Endothelial cell of hepatic sinusoid (primary cell): ENCODE results near the gene RUFY4.
"Not testable (repeated sequence)": the region's sequence is repeated elsewhere in the genome, so short reads cannot be mapped to it uniquely, and the experiment has no call there.

Experiments
- in situ Hi-C: cut with HindIII; loops from 2 replicates; pipeline ENCODE4 v1.10.0; 2017; ENCODE audit warnings: low sequenced_read_pairs

The RUFY4 gene, protein sequence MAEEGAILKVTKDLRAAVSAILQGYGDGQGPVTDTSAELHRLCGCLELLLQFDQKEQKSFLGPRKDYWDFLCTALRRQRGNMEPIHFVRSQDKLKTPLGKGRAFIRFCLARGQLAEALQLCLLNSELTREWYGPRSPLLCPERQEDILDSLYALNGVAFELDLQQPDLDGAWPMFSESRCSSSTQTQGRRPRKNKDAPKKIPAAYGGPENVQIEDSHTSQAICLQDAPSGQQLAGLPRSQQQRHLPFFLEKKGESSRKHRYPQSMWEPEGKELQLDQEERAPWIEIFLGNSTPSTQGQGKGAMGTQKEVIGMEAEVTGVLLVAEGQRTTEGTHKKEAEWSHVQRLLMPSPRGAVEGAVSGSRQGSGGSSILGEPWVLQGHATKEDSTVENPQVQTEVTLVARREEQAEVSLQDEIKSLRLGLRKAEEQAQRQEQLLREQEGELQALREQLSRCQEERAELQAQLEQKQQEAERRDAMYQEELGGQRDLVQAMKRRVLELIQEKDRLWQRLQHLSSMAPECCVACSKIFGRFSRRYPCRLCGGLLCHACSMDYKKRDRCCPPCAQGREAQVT

DNA sequence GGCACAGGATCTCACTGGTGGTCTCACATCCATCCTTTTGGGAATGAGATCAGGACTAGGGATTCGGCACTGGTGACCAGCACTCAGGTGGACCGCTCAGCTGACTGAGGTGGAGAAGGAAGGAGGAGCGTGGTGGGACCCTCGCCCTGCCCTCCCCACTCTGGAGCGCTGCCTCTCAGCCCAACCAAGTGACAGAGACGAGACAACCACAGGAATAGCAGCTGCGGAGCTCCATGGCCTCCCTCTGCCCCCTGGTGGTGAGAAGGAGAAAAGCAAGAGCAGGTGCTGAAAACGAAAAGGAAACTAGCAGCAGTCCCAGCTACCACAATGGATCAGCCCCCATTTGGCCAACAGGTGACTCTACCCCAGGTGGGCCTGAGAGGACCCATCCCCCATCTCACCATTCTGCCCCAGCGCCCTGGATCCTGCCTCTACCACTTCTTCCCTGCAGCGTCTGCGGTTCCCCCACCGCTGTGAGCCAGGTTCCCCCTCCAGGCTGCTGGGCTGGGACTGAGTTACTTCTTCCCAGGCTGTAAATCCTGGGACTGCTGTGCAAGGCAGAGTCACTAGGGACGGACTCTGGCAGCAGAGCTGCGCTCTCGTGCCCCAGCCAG, at the start of gene RUFY4:
Gene RUFY4, plus strand, starts transcription at position 533 of the 614 bp plus-strand sequence. CDS start 1,353 bp downstream, outside the sequence.
- in situ Hi-C loops, result not testable (repeated sequence)

DNA sequence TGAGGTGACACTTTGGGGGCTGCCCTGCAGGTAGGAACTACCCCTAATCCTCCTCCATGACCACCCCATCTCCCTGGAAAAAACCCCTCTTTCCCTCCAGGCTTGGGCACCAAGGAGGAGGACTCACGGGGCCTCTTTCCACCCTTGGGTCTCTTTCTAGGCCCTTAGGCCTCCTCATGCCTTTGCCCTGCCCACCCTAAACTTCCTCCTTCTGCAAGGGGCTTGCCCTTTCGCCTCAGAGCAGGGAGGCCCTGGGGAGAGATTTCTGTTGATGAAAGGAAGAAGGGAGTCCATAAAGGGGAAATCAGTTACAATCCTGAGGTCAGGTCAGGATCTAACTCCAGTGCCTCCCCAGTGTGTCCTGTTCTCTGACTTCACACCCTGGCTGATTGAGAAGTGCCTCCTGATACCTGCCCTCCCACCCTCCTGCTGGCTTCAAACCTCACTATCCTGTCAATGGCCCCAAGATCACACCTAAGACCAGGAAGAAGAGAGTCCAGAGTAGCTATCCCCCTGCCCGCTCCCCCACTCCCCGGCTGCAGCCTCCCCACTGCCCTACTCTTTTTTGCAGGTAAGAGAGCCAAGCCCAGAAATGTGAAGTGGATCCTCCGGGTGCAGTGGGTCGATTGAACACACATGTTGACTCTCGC, 49.5 kb upstream of the RUFY4 start:
- in situ Hi-C loops, result no loop called here

DNA sequence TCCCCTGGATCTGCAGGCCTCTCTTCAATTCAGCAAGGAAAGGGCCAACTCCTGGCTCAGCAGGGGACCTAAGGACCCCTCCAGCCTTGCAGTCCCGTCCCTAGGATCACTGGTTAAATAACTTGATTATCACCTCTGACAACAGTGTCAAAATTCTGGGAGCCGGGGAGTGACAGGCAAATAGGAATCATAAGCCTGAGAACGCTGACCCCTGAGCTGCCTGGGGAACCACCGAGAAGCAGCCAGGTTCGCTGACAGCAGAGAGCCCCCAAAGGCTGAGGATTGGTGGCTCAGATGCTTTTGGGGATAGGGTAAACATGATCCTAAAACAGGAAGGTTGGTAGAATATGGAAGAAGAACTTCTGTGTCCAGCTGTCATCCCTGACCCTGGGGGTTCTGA, 48.8 kb upstream of the RUFY4 start:
- in situ Hi-C loops, result no loop called here

DNA sequence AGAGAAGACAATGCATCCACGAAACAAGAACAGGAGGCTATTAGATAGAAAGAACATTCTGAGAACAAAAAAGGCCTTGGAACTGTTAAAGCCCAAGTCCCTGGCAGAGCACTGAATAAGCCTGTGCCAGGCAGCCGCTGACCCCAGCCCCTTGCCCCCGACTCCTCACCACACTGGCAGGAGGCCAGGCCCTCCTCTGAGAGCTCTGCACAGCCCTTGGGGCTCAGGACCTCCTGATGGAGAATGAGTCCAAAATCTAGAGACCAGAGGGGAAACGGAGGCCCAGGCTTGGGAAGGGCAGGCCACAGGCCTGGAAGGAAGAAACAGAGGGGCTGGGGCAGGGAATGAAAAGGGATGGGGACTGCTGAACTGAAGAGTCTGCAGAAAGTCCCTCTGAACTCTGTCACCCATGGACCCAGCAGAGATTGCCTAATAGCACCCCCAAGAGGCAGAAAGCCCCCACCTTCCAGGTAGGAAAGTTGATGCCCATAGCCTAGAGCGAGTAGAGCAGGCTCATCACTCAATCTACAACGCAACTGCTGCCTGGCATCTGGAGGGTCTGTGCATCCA, 48.0 kb upstream of the RUFY4 start:
- in situ Hi-C loops, result no loop called here

DNA sequence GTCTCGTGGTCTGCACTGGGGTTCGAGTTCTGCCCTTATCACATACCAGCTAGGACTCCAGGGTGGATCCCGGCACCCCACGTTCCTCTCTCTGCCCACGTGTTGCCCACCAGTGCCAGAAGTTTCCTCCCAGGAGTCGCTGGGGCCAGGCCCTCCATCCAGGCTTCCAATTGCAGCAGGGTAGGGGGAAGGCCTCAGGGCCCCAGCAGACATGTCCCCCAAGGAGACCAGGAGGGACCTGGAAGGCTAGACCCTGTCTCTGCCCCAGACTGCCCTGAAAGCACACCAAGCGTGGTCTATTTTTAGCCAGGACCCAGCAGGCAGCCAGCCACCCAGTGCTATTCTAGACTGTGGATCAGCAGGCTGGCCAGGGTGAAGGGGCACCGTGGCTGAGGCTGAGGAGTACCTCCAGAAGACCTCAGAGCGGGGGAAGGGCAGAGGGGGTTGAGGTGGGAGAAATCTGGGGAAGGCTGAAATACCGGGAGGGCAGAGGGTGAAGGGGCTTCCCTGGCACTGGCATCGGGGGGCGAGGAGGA, 47.4 kb upstream of the RUFY4 start:
- in situ Hi-C loops, result no loop called here

DNA sequence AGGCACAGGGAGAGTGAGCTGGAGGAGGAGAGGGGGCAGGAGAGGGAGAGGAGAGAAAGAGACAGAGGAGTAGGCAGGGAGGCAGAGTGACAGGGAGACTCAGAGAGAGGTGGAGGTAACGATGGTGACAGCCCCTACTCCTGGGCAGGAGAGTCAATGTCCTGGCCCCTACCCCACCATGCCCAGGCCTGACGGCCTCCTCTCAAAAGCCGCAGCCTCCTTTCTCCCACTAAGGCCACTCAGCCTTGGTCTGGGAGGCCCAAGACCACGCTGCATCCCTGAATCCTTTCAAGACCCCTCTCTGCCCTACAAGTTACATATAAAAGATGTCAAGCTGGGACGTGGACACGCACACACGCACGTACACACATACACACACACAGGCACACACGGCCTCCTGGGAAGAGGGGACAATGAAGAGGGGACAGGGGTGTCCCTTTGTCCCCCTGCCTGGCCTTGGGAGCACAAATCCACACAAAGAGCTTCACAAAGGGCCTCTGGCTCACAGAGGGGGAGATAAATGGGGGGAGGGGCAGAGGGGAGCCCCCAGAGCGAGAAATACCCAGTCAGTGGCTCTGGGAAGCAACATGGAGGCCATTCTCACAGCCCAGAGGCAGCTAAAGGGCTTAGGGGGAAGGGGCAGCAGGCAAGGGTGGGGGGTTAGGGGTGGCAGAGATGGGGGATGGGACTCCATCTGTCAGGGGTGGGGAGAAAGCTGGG, 46.8 kb upstream of the RUFY4 start:
- in situ Hi-C loops, result no loop called here

DNA sequence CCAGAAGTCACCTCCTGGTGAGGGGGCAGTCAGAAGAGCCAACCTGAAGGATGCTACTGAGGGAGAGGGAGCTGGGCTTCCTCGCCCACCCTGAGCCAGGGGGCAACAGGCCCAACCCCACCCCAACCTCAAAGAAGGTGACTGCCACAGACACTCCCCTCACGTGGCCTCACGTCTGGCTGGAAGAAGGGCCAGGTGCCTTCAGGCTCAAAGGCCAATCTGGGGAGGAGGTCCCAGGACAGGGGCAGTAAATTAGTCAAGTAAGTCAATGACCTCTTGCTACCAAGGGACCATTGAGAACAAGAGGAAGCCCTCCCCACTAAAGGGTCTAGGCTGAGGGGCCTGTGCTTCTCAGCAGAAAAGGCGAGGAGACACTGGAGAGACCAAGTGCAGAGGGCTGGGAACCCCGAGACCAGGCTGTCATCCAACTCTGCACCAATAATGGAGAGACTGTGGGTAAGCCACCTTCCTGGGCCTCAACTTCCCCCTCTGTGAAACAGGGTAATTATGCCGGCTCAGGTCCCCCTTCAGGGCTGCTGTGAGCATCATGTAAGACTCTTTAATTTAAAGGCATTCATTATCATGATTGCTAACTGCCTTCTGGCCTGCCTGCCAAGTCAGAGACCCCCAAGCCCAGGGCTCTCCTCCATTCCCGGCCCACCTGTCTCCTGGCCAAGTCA, 46.1 kb upstream of the RUFY4 start:
- in situ Hi-C loops, result no loop called here

DNA sequence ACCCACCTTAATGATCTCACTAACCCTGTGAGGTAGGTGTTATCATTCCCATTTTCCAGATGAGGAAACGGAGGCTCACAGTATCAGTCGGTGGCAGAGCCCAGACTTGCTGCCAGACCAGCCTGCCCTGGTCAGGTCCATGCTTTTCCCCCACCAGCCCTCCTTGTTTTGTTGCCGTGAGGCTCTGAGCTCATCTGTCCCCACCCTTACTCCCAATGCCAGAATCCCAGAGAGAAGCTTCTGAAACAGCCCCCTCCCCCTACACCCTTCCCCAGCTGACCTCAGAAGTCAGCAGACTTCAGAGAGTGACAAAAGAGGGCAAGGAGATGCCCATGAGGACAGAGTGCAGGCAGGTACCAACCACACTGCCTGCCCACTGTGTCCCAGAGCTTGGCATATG, 45.4 kb upstream of the RUFY4 start:
- in situ Hi-C loops, result no loop called here

DNA sequence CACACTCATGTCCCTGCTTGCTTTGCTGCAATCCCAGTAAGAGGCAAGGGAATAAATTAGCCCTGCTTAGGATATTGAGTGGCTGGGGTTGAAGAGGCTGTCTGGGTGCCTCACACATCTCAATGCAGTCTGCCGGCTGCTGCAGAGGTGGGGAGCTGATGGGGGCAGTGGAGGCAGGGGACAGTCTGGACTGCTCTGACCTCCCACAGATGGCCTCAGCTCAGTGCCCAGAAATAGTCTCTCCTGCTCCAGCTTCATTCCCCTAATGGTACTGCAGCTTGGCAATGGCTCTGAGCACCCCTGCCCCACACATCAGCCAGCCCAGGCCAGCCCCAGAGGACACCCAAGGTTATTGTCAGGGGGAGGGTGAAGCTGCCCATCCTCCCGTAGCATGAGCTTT, 44.7 kb upstream of the RUFY4 start:
- in situ Hi-C loops, result no loop called here

DNA sequence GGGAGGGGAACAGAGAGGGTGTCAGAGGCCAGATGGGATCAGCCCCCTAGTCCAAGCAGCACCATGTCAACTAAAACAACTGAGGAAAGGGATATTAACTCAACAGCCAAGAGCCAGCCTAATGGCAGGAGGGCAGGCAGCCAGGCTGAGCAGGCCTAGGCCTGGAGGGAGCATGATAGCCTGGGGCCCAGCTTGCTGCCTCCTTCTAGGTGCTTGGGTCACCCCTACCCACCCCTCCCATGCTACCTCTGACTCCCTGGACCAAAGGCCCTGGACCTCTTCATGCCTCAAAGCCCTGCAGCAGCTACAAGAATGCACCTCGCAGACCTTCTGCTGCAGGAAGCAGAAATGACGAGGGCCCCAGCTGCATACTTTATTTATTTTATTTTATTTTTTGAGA, 44.2 kb upstream of the RUFY4 start:
- in situ Hi-C loops, result no loop called here

DNA sequence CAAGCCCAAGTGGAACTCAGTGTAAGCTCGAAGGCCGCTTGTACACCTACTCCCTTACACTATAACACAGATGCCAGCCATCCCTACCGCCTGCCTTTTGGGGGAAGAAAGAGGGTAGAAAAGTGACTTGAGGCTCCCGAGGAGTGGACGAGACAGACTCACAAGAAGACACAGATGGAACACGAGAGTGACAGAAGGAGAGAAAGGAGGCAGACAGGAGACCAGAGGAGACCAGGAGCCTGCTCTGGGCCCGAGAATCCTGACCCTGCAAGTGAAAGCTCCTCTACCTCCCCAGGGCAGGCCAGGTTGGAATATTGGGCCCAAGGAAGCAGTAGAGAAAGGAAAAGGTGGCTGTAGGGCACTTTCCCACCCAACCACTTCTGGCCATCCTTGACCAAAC, 42.8 kb upstream of the RUFY4 start:
- in situ Hi-C loops, result no loop called here

DNA sequence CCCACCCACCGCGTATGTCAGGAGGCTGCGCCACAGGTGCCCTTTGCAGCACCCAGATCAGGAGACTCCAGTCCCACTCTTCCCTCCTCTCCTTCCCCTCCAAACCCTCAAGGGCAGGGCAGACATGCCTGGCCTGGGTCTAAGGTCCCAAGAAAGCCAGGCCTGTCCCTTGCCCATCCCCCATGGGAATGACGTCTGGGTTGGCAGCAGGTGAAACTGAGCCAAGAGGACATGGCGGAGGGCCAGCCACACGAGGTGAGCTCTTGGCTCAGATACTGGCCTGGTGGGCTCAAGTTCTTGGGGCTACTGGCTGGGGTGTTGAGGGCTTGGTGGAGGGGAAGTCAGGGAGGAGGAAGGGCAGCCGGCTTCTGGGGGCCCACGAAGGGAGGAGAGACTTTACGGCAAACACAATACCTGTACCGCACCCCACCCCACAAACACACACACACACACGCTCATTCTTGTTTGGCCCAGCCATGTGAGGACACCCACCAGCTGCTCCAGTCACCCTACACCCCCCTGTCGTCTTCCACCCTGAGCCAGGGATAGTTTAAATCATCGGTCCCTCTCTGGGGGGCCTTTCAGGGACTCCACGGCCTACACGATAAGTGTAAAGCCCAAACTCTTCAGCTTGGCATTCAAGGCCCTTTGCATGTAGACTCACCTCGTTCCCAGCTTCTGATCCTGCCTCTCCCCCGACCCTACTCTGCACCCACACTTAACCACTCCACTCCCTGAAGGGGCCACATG, 42.2 kb upstream of the RUFY4 start:
- in situ Hi-C loops, result no loop called here

DNA sequence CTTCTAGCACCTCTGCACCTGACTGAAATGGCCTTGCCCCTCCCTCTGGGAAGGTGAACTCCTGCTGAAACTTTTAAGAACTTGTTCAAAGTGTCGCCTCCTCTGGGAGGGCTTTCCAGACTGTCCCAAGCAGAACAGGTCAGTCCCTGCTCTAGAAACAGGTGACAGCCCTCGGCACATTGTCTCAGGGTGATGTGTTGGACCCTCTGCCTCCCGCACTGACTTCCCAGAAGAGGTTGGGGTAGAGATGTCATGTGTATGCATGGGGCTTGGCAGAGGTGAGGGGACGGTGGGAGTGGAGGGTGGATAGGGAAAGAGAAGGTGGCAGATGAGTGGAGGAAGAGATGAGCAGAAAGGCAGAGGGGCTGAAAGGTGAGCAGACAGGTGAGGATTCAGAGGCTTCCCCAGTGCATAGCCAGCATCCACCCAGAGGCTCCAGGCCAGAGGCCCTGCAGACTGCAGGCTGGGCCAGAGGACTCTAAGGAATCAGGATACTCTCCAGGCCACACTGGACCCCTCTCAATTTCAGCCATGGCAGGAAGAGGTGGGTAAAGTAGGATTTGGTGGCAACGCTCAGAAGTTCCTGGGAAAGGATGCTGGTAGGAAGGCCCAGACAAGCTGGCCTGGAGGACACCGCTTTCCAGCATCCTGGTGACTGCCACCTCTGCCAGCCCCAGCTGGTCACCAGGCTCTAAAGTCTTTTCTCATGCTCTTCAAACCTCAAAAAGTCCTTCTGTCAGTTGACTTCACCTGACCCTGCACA, 41.4 kb upstream of the RUFY4 start:
- in situ Hi-C loops, result no loop called here

DNA sequence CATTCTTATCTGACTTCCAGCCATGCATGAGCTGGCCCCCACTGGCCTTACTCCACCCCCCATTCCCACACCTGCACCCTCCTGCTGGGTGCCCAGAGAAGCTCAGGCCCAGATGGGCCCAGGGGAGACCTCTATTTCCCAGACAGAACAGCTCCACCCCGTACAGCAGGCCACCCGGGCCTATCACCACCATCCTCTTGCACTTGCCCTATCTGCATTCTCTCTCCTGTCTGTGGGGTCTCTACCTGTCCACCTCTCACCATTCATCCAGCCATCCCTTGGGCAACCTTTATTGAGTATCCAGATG, 40.9 kb upstream of the RUFY4 start:
- in situ Hi-C loops, result no loop called here

DNA sequence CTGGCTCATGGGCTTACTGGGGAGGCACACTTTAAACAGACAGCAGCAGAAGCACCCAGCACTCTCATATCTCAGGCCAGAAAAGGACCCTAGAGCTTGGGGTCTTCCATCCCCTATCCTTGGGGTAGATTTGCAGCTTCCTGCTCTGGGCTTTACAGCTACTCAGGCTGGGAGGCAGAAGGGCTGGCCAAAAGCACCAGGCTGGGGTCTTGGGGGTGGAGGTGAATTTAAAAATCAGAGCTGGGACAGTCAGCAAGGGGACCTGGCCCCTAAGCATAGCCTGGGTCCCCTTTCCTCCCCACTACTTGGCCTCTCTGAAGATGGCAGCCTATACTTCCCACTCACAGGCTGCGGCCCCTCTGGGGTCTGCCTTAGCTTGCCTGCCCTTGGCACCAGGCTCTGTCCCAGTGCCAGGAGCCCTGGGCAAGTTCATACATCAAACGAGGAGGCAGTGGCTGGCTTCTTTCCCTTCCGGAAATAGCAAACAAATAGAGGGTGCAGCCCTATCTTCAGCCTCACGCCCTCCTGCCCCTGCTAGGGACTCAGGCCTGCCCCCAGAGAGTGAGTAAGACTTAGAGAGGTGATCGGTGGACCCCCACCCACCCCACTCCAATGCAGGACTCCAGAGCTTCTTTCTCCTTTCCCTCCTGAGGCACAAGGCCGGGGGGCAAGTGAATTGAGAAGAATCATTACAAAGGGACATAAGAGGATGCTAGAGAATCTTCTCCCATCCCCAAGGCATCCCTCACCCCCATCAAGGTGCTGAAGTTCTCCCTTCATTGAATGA, 40.3 kb upstream of the RUFY4 start:
- in situ Hi-C loops, result no loop called here

DNA sequence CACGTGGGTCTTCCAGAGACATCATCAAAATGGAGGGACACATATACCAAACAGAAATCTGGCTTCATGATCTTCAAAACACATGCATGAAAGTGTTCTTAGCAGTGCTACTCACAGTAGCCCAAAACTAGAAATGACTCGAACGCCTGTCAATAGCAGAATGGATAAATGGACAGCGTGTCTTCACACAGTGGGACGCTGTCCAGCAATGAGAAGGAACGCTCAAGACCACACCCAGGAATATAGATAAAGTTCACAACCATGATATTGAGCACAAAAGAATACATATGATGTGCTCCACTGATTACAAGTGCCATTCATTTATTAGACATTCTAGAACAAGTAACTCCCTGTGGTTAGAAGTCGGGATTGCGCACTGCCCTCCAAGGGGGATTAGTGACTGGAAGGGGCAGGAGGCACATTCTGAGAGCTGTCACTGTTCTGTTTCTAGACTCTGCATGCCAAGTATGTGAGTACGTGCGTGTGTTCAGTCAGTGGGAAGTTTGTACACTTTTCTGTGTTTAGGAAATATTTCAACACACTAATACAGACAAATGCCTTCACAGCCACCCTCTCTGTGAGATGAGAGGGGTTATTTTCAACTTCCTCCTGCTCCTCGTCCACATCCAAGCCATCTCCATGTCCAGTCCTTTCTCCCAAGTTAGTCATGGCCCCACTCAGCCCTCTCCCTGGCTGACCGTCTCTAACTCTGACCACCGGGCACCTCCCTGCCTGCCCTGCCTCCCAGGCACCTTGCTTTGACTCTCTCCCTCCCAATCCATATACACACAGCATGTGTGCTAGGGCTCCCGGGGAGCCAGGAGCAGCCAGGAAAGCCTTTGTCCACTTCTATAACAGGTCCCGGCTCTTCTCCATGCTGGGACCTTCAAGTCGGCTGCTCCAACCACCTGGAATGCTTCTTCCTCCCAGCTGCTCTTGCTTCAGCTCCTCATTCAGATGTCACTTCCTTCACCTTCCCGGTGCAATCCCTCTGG, 39.4 kb upstream of the RUFY4 start:
- in situ Hi-C loops, result no loop called here
